Calu3 (cell line): ENCODE measurements around the gene ZC3H13. TPM values are rescaled to one million over a fixed set of nuclear protein-coding genes. Genes with fewer than 3 reads are reported as not detected.

Experiments used
- BruUV-seq: library from RNA; stranded (reverse); fragments of 400-500 nt; replicated peaks from 2 replicates; lab custom pipeline; 2021; lab: Mats Ljungman, UMichigan
- CTCF ChIA-PET: fragments of 300-600 bp; sonication (Branson Sonifier 250); formaldehyde crosslinking; loops from one replicate; lab custom pipeline; 2022; ENCODE audit warnings: antibody characterized with exemption; lab: Charles Lee
- DNase-seq: peaks from one replicate; pipeline ENCODE4 v3.0.0; 2022
- H3K27ac Mint-ChIP-seq: one replicate; pipeline ENCODE4 v1.8.0; 2022; ENCODE audit warnings: mixed read lengths; ENCODE audit not compliant: unreplicated experiment
- H3K27me3 Mint-ChIP-seq: one replicate; pipeline ENCODE4 v1.8.0; 2022; ENCODE audit warnings: mixed read lengths; ENCODE audit not compliant: unreplicated experiment
- H3K36me3 Mint-ChIP-seq: one replicate; pipeline ENCODE4 v1.8.0; 2022; ENCODE audit warnings: mild to moderate bottlenecking, moderate library complexity, mixed read lengths; ENCODE audit not compliant: insufficient read depth, unreplicated experiment
- H3K4me1 Mint-ChIP-seq: one replicate; pipeline ENCODE4 v1.8.0; 2022; ENCODE audit warnings: mild to moderate bottlenecking, low read depth, mixed read lengths; ENCODE audit not compliant: unreplicated experiment
- H3K4me3 Mint-ChIP-seq: one replicate; pipeline ENCODE4 v1.8.0; 2022; ENCODE audit warnings: mild to moderate bottlenecking, low read depth, moderate library complexity, mixed read lengths; ENCODE audit not compliant: unreplicated experiment
- H3K9me3 Mint-ChIP-seq: one replicate; pipeline ENCODE4 v1.8.0; 2022; ENCODE audit warnings: low read depth, mixed read lengths; ENCODE audit not compliant: unreplicated experiment
- CTCF ChIP-seq: fragments of 200-600 bp; IDR thresholded peaks from one replicate; pipeline ENCODE4 v1.8.0; 2022; ENCODE audit warnings: antibody characterized with exemption; ENCODE audit not compliant: unreplicated experiment
- intact Hi-C: fragments of 100-400 bp; cut with micrococcal nuclease; formaldehyde crosslinking; loops from one replicate; pipeline ENCODE4 v1.10.0; 2022; ENCODE audit not compliant: unreplicated experiment
- total RNA-seq: library from RNA; stranded (reverse); gene quantifications from 2 replicates; pipeline ENCODE4 v1.2.3, GENCODE V29; 2022

Gene ZC3H13
- total RNA-seq, 1 experiment from 2014 or later = 28.5 TPM

GRCh38 chr13:46100191-46100815 lies 47.8 kb upstream of the ZC3H13 start:
- BruUV-seq = no TSS peak
- no peaks in the 10 kb centered on the region for H3K4me1 Mint-ChIP-seq
- intact Hi-C loops = no loop called here
- H3K27ac Mint-ChIP-seq = no peak overlapping the region
- CTCF ChIA-PET = no interaction called here
- DNase-seq = no peak
- no peaks in the 10 kb centered on the region for H3K9me3 Mint-ChIP-seq
- no peak overlapping the region for H3K4me3 Mint-ChIP-seq
- TF ChIP-seq CTCF = no peak
- H3K36me3 Mint-ChIP-seq = no peaks in the 10 kb centered on the region
- H3K27me3 Mint-ChIP-seq = peaks cover 8% of the 10 kb centered on the region

DNA sequence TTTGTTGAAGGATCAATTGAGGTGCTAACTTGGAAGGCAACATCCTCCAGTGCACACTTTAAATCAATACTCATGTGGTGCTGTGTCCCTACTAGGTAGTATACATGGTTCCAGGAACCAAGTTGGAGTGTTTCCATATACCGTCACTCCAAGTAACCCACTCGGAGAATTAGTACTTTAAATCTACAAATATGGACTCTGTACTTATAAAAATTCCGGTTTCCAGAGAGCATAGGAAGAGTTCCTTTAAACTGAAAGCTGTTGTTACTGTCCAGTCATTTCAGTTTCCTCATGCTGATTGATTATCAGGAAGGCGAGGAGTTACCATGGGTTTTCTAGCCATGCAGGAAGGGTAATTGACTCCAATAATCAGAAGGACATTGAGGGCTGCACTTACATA lies 45.1 kb upstream of the ZC3H13 start:
- no peak overlapping the region for H3K27ac Mint-ChIP-seq
- no peak for DNase-seq

GRCh38 chr13:46097015-46097414 lies 44.5 kb upstream of the ZC3H13 start:
- no peak overlapping the region for H3K4me3 Mint-ChIP-seq
- no peak for TF ChIP-seq CTCF
- intact Hi-C loops = no loop called here
- CTCF ChIA-PET = interaction anchor here (0.6 kb wide), 1 partner anchor 443 kb away, joined by 3 read pairs; no protein-coding TSS in a partner anchor
- BruUV-seq = no TSS peak
- no peaks in the 10 kb centered on the region for H3K36me3 Mint-ChIP-seq
- H3K27me3 Mint-ChIP-seq = peaks cover 37% of the 10 kb centered on the region
- H3K4me1 Mint-ChIP-seq = no peaks in the 10 kb centered on the region
- H3K27ac Mint-ChIP-seq = no peak overlapping the region
- DNase-seq = no peak
- H3K9me3 Mint-ChIP-seq = no peaks in the 10 kb centered on the region

More for the DNA sequence above, 45.1 kb upstream of the ZC3H13 start:
- H3K27me3 Mint-ChIP-seq = peaks cover 30% of the 10 kb centered on the region
- intact Hi-C loops = no loop called here
- no peaks in the 10 kb centered on the region for H3K4me1 Mint-ChIP-seq
- no peaks in the 10 kb centered on the region for H3K36me3 Mint-ChIP-seq
- CTCF ChIA-PET = no interaction called here
- H3K9me3 Mint-ChIP-seq = no peaks in the 10 kb centered on the region
- no peak overlapping the region for H3K4me3 Mint-ChIP-seq
- TF ChIP-seq CTCF = no peak
- no TSS peak for BruUV-seq

- TF ChIP-seq CTCF = no peak
- no peaks in the 10 kb centered on the region for H3K36me3 Mint-ChIP-seq
- no peak overlapping the region for H3K4me3 Mint-ChIP-seq
- no TSS peak for BruUV-seq
- H3K9me3 Mint-ChIP-seq = no peaks in the 10 kb centered on the region
- H3K27me3 Mint-ChIP-seq = peaks cover 39% of the 10 kb centered on the region
- H3K27ac Mint-ChIP-seq = no peak overlapping the region
- no peak for DNase-seq
- intact Hi-C loops = no loop called here
- no peaks in the 10 kb centered on the region for H3K4me1 Mint-ChIP-seq
- CTCF ChIA-PET = no interaction called here
Measured at GRCh38 chr13:46094478-46094877, 41.9 kb upstream of the ZC3H13 start.
